SK-N-SH (cell line): Measurements from ENCODE around the gene CAND1. TPM values are rescaled to one million over a fixed set of nuclear protein-coding genes. Genes with fewer than 3 reads are reported as not detected.

Source experiments
- CTCF ChIA-PET: fragments of 300-600, 350-600 bp; formaldehyde crosslinking; extraction: SDS; loops from one replicate; lab custom pipeline; 2021; lab: Yijun Ruan, JAX
- POLR2A ChIA-PET: fragments of 350-600 bp; sonication (Branson Sonifier 250); formaldehyde crosslinking; extraction: SDS; loops from one replicate; lab custom pipeline; 2020; ENCODE audit warnings: antibody characterized with exemption, inconsistent platforms; lab: Yijun Ruan, JAX
- DNase-seq: peaks from one replicate; pipeline ENCODE4 v3.0.0; 2012
- H2AFZ ChIP-seq: fragments of 200-600 bp; sonication (generic); 2 replicates; pipeline ENCODE4 v1.8.1; 2016; ENCODE audit warnings: antibody characterized with exemption, mild to moderate bottlenecking, low read depth
- H3F3A ChIP-seq: fragments of 200-600 bp; sonication (generic); replicated peaks from 2 replicates; pipeline ENCODE3; 2016; ENCODE audit warnings: antibody characterized with exemption, mild to moderate bottlenecking; ENCODE audit not compliant: insufficient read depth
- H3K27ac ChIP-seq, 2 experiments: fragments of 200-500 bp in 1 of 2; fragments of 200-600 bp in 1 of 2; sonication (Bioruptor generic) in 1 of 2; sonication (generic), shearing (Covaris generic) in 1 of 2; 2 replicates each; pipeline versions ENCODE4 v1.5.1 to v1.6.1; 2014 to 2016; ENCODE audit warnings: low read depth in 2 of 2, inconsistent platforms in 1 of 2, low read length in 1 of 2, mild to moderate bottlenecking in 1 of 2, mixed read lengths in 1 of 2
- H3K27me3 ChIP-seq: fragments of 200-600 bp; sonication (generic), shearing (Covaris generic); 2 replicates; pipeline ENCODE4 v1.6.1; 2016; ENCODE audit warnings: mixed run types; ENCODE audit not compliant: insufficient read depth
- H3K36me3 ChIP-seq, 2 experiments: fragments of 200-500 bp in 1 of 2; fragments of 200-600 bp in 1 of 2; sonication (Bioruptor generic) in 1 of 2; sonication (generic) in 1 of 2; replicated peaks in 1 of 2; 2 replicates each; pipeline versions ENCODE3 to v1.5.1; 2014 to 2016; ENCODE audit warnings: low read length in 1 of 2, mild to moderate bottlenecking in 1 of 2; ENCODE audit not compliant: insufficient read depth in 2 of 2, control insufficient read depth in 1 of 2
- H3K4me1 ChIP-seq, 2 experiments: fragments of 200-500 bp in 1 of 2; fragments of 200-600 bp in 1 of 2; sonication (Bioruptor generic) in 1 of 2; sonication (generic), shearing (Covaris generic) in 1 of 2; 2 replicates each; pipeline versions ENCODE4 v1.5.1 to v1.6.1; 2014 to 2016; ENCODE audit warnings: low read depth in 1 of 2, low read length in 1 of 2, mixed run types in 1 of 2; ENCODE audit not compliant: insufficient read depth in 2 of 2, control insufficient read depth in 1 of 2
- H3K4me2 ChIP-seq: fragments of 200-600 bp; sonication (generic), shearing (Covaris generic); 2 replicates; pipeline ENCODE4 v1.6.1; 2017; ENCODE audit warnings: mixed run types
- H3K4me3 ChIP-seq, 2 experiments: fragments of 200-500 bp in 1 of 2; fragments of 200-600 bp in 1 of 2; sonication (Bioruptor generic) in 1 of 2; sonication (generic), shearing (Covaris generic) in 1 of 2; 2 replicates each; pipeline versions ENCODE4 v1.5.1 to v1.8.1; 2014 to 2016; ENCODE audit warnings: low read depth in 2 of 2, inconsistent platforms in 1 of 2, low read length in 1 of 2, mild to moderate bottlenecking in 1 of 2, mixed read lengths in 1 of 2, moderate library complexity in 1 of 2
- H3K79me2 ChIP-seq: fragments of 200-600 bp; sonication (generic); 2 replicates; pipeline ENCODE4 v1.8.1; 2017; ENCODE audit warnings: mild to moderate bottlenecking; ENCODE audit not compliant: insufficient read depth
- H3K9ac ChIP-seq: fragments of 200-600 bp; sonication (generic); 2 replicates; pipeline ENCODE4 v1.6.1; 2017; ENCODE audit warnings: mixed run types
- H3K9me2 ChIP-seq: fragments of 200-600 bp; sonication (generic); 2 replicates; pipeline ENCODE4 v1.6.1; 2017; ENCODE audit warnings: mixed run types
- H3K9me3 ChIP-seq: fragments of 200-600 bp; sonication (generic); 2 replicates; pipeline ENCODE4 v1.6.1; 2017; ENCODE audit warnings: mixed run types, mild to moderate bottlenecking, moderate library complexity
- H4K20me1 ChIP-seq: fragments of 200-600 bp; sonication (generic); 2 replicates; pipeline ENCODE4 v1.6.1; 2017; ENCODE audit warnings: mild to moderate bottlenecking, mixed run types; ENCODE audit not compliant: insufficient read depth
- EP300 ChIP-seq, 2 experiments: IDR thresholded peaks; 2 replicates each; pipeline versions ENCODE4 v1.4.0 to v1.6.1; 2012; ENCODE audit warnings: borderline replicate concordance in 1 of 2, low read depth in 1 of 2, low read length in 1 of 2
- EZH2phosphoT487 ChIP-seq: fragments of 200-600 bp; sonication (generic); IDR thresholded peaks from 2 replicates; pipeline ENCODE4 v1.6.1; 2017; ENCODE audit warnings: low read depth, mixed run types, mild to moderate bottlenecking, antibody characterized with exemption, moderate library complexity, borderline replicate concordance
- FOXJ3 ChIP-seq: sonication (generic); formaldehyde crosslinking; IDR thresholded peaks from 2 replicates; pipeline ENCODE4 v1.5.1; 2020; ENCODE audit warnings: mild to moderate bottlenecking, missing genetic modification reagents
- FOXM1 ChIP-seq: IDR thresholded peaks from 2 replicates; pipeline ENCODE4 v1.4.0; 2012; ENCODE audit warnings: low read depth, mild to moderate bottlenecking
- GABPA ChIP-seq: IDR thresholded peaks from 2 replicates; pipeline ENCODE4 v1.4.0; 2012; ENCODE audit warnings: low read depth, mild to moderate bottlenecking
- GATA2 ChIP-seq: sonication (generic); formaldehyde crosslinking; IDR thresholded peaks from 2 replicates; pipeline ENCODE4 v1.5.0; 2020; ENCODE audit warnings: mild to moderate bottlenecking, missing genetic modification reagents
- JUND ChIP-seq: IDR thresholded peaks from 2 replicates; pipeline ENCODE4 v1.4.0; 2012
- MEF2A ChIP-seq: IDR thresholded peaks from 2 replicates; pipeline ENCODE4 v1.4.0; 2012; ENCODE audit warnings: low read depth, borderline replicate concordance
- MXI1 ChIP-seq: IDR thresholded peaks from 2 replicates; pipeline ENCODE4 v1.6.1; 2012; ENCODE audit warnings: mild to moderate bottlenecking, low read depth, low read length, improper control_type of control experiment
- NFIC ChIP-seq: IDR thresholded peaks from 2 replicates; pipeline ENCODE4 v1.4.0; 2012; ENCODE audit warnings: borderline replicate concordance
- NRF1 ChIP-seq: IDR thresholded peaks from 2 replicates; pipeline ENCODE4 v1.6.1; 2012; ENCODE audit warnings: low read depth, mild to moderate bottlenecking, low read length
- POLR2AphosphoS5 ChIP-seq: IDR thresholded peaks from 2 replicates; pipeline ENCODE4 v1.6.1; 2012; ENCODE audit warnings: low read depth, low read length
- RAD21 ChIP-seq: IDR thresholded peaks from 2 replicates; pipeline ENCODE4 v1.6.1; 2012; ENCODE audit warnings: mild to moderate bottlenecking, low read length
- RFX5 ChIP-seq: IDR thresholded peaks from 2 replicates; pipeline ENCODE4 v1.6.1; 2012; ENCODE audit warnings: mild to moderate bottlenecking, improper control_type of control experiment, low read length
- RXRA ChIP-seq: IDR thresholded peaks from 2 replicates; pipeline ENCODE4 v1.4.0; 2012; ENCODE audit warnings: low read depth, mild to moderate bottlenecking, borderline replicate concordance
- SIN3A ChIP-seq: IDR thresholded peaks from 2 replicates; pipeline ENCODE4 v1.6.1; 2012; ENCODE audit warnings: low read depth, mild to moderate bottlenecking, low read length, moderate library complexity, borderline replicate concordance
- SMC3 ChIP-seq: IDR thresholded peaks from 2 replicates; pipeline ENCODE4 v1.6.1; 2012; ENCODE audit warnings: low read depth, low read length, improper control_type of control experiment
- TAF1 ChIP-seq: IDR thresholded peaks from 2 replicates; pipeline ENCODE4 v1.6.1; 2012; ENCODE audit warnings: low read depth, mild to moderate bottlenecking, low read length, moderate library complexity, borderline replicate concordance
- TCF12 ChIP-seq: IDR thresholded peaks from 2 replicates; pipeline ENCODE4 v1.4.0; 2012
- YY1 ChIP-seq: IDR thresholded peaks from 2 replicates; pipeline ENCODE4 v1.4.0; 2012; ENCODE audit warnings: low read depth, mild to moderate bottlenecking
- WGBS: methylation state at CpG from one replicate; pipeline ENCODE4 v1.1.6; 2017; ENCODE audit warnings: low lambda C conversion rate; 5-methylcytosine and 5-hydroxymethylcytosine counted together
- polyA plus RNA-seq, 3 experiments: library from polyadenylated mRNA; depleted of rRNA; stranded (reverse); fragments of >200 nt; gene quantifications; 2 replicates each; pipeline ENCODE4 v1.2.3, GENCODE V29; 2012
- TF ChIP-seq, protein P1 (sequence below): IDR thresholded peaks from 2 replicates; pipeline ENCODE4 v1.4.0; 2012; ENCODE audit warnings: low read depth
- TF ChIP-seq, protein P2 (sequence below): IDR thresholded peaks from 2 replicates; pipeline ENCODE4 v1.4.0; 2012; ENCODE audit warnings: low read depth, borderline replicate concordance
- TF ChIP-seq, protein P3 (sequence below): fragments of 150-350 bp; IDR thresholded peaks from 2 replicates; pipeline ENCODE4 v1.6.1; 2016; ENCODE audit warnings: mild to moderate bottlenecking, low read depth, low read length

CAND1 gene
- polyA plus RNA-seq, 1 of the 3 experiments (the other 2 are of a cell fraction), result 17.4 TPM

DNA sequence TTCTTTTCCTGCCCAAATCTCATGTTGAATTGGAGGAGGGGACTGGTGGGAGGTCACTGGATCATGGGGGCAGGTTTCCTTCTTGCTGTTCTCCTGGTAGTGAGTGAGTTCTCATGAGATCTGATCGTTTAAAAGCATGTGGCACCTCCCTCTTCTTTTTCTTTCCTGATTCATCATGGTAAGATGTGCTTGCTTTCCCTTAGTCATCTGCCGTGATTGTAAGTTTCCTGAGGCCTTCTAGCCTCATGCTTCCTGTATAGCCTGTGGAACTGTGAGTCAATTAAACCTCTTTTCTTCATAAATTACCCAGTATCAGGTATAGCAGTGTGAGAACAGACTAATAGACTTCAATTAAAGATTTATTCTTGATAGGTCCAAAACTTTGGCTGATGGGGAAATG lies 83.5 kb downstream of the CAND1 start:
- no peak overlapping the region for H2AFZ ChIP-seq
- H3K4me3 ChIP-seq, result no peak overlapping the region
- no peak overlapping the region for H3K4me2 ChIP-seq
- H3K9ac ChIP-seq, result no peak overlapping the region
- H3K4me1 ChIP-seq, result peaks cover 0 to 4% of the 10 kb centered on the region in 2 experiments; a peak in 1 of 4 replicates
- ChIA-PET CTCF (interaction anchor here (0.8 to 1.4 kb wide), 3 partner anchors 294 to 964 kb away, joined by 3 to 4 read pairs (median 3); no protein-coding TSS in a partner anchor), POLR2A (no interaction called here)
- TF ChIP-seq JUND (no peak), MXI1 (no peak), FOXJ3 (CRISPR knock-in tag) (no peak), SMC3 (no peak), EP300 (IDR thresholded peaks at IDR 0.05; ENCODE audit: borderline replicate concordance in 1 of 2, low read depth in 1 of 2, low read length in 1 of 2) (no peak), TAF1 (no peak), POLR2AphosphoS5 (no peak), EZH2phosphoT487 (no peak), TCF12 (no peak), GABPA (no peak), RFX5 (no peak)
- no peaks in the 10 kb centered on the region for H4K20me1 ChIP-seq
- peaks cover 9% of the 10 kb centered on the region for H3F3A ChIP-seq
- H3K36me3 ChIP-seq, result no peaks in the 10 kb centered on the region
- no peaks in the 10 kb centered on the region for H3K27me3 ChIP-seq
- H3K9me3 ChIP-seq, result no peaks in the 10 kb centered on the region
- H3K79me2 ChIP-seq, result no peaks in the 10 kb centered on the region
- H3K27ac ChIP-seq, result no peak overlapping the region
- H3K9me2 ChIP-seq, result no peaks in the 10 kb centered on the region; the same call in 1 of the 2 replicates
- 51% methylated on average over 2 of the region's 2 CpGs for WGBS
- DNase-seq, result no peak

DNA sequence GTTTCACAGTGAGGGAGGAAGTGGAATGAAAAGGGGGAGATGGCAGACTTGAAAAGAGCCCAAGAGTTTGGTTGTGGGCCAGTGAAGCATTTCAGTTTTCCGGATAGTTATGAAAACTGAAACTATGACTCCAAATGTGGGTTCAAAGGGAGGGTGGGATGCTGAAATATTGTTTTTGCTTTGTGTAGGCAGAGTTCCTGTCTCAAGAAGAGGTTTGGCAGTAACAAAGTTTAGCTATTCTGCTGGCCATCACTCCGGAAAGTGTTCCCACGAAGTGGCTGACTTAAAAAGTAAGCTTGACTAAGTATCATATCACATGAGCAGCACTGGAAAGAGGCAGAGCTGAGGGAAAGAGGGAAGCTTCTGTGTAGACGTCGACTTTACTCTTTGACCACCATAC lies 85.2 kb downstream of the CAND1 start:
- Histone ChIP-seq H3K9me2 (no peaks in the 10 kb centered on the region; the same call in 1 of the 2 replicates), H2AFZ (no peak overlapping the region), H3K4me1 (peaks cover 0 to 4% of the 10 kb centered on the region in 2 experiments; a peak in 1 of 4 replicates), H4K20me1 (no peaks in the 10 kb centered on the region), H3K27me3 (no peaks in the 10 kb centered on the region), H3K36me3 (no peaks in the 10 kb centered on the region), H3K9ac (no peak overlapping the region), H3K9me3 (no peaks in the 10 kb centered on the region), H3K4me2 (no peak overlapping the region), H3F3A (peaks cover 9% of the 10 kb centered on the region), H3K4me3 (no peak overlapping the region), H3K27ac (peak overlapping the region in 1 of 2 experiments; percentile 62; a peak in 1 of 4 replicates), H3K79me2 (no peaks in the 10 kb centered on the region)
- ChIA-PET POLR2A (no interaction called here), CTCF (interaction anchor here (0.7 to 2.5 kb wide), 14 partner anchors 10 to 963 kb away, joined by 3 to 9 read pairs (median 4); partner anchors contain the start of genes CAND1 and DYRK2)
- 82% methylated on average over 5 of the region's 5 CpGs for WGBS
- no peak for DNase-seq
- TF ChIP-seq, protein P1, sequence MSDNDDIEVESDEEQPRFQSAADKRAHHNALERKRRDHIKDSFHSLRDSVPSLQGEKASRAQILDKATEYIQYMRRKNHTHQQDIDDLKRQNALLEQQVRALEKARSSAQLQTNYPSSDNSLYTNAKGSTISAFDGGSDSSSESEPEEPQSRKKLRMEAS, result no peak
- TF ChIP-seq RXRA (no peak), NFIC (no peak), NRF1 (no peak), SMC3 (no peak), MXI1 (no peak), MEF2A (no peak), RFX5 (no peak), FOXM1 (no peak), FOXJ3 (CRISPR knock-in tag) (no peak), SIN3A (no peak), EP300 (IDR thresholded peaks at IDR 0.05; ENCODE audit: borderline replicate concordance in 1 of 2, low read depth in 1 of 2, low read length in 1 of 2) (no peak), YY1 (no peak), GATA2 (CRISPR knock-in tag) (no peak), RAD21 (no peak)
- TF ChIP-seq, protein P2, sequence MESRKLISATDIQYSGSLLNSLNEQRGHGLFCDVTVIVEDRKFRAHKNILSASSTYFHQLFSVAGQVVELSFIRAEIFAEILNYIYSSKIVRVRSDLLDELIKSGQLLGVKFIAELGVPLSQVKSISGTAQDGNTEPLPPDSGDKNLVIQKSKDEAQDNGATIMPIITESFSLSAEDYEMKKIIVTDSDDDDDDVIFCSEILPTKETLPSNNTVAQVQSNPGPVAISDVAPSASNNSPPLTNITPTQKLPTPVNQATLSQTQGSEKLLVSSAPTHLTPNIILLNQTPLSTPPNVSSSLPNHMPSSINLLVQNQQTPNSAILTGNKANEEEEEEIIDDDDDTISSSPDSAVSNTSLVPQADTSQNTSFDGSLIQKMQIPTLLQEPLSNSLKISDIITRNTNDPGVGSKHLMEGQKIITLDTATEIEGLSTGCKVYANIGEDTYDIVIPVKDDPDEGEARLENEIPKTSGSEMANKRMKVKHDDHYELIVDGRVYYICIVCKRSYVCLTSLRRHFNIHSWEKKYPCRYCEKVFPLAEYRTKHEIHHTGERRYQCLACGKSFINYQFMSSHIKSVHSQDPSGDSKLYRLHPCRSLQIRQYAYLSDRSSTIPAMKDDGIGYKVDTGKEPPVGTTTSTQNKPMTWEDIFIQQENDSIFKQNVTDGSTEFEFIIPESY, result no peak
- TF ChIP-seq, protein P3, sequence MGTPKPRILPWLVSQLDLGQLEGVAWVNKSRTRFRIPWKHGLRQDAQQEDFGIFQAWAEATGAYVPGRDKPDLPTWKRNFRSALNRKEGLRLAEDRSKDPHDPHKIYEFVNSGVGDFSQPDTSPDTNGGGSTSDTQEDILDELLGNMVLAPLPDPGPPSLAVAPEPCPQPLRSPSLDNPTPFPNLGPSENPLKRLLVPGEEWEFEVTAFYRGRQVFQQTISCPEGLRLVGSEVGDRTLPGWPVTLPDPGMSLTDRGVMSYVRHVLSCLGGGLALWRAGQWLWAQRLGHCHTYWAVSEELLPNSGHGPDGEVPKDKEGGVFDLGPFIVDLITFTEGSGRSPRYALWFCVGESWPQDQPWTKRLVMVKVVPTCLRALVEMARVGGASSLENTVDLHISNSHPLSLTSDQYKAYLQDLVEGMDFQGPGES, result no peak
